Small intestine (tissue), 7 donors: ENCODE results near the gene CIB4. TPM values are rescaled to one million over a fixed set of nuclear protein-coding genes. Genes with fewer than 3 reads are reported as not detected.

Experiments used
- DNase-seq, 2 donors: peaks; one replicate each; pipeline versions ENCODE4 v3.0.0 to v3.0.0-alpha.2; 2013
- FAIRE-seq: peaks from 2 replicates; lab custom pipeline; 2012; peaks lifted over from hg19 to GRCh38; lab: Jason Lieb, UNC
- H3K27ac ChIP-seq, 3 donors: one replicate each; pipeline ENCODE4 v1.5.1; 2013; ENCODE audit warnings: low read length in 2 of 3, mild to moderate bottlenecking in 2 of 3, control low read depth in 1 of 3, inconsistent platforms in 1 of 3, low read depth in 1 of 3, moderate library complexity in 1 of 3
- H3K27me3 ChIP-seq, 3 donors: one replicate each; pipeline ENCODE4 v1.6.1; 2013; ENCODE audit warnings: low read length in 3 of 3, inconsistent platforms in 1 of 3; ENCODE audit not compliant: control insufficient read depth in 3 of 3, insufficient read depth in 3 of 3
- H3K36me3 ChIP-seq, 3 donors: one replicate each; pipeline ENCODE4 v1.6.1; 2013; ENCODE audit warnings: low read length in 3 of 3, inconsistent platforms in 1 of 3, low read depth in 1 of 3, mild to moderate bottlenecking in 1 of 3, moderate library complexity in 1 of 3; ENCODE audit not compliant: control insufficient read depth in 3 of 3, insufficient read depth in 2 of 3
- H3K4me1 ChIP-seq, 3 donors: one replicate each; pipeline ENCODE4 v1.6.1; 2013; ENCODE audit warnings: low read length in 2 of 3, inconsistent platforms in 1 of 3, low read depth in 1 of 3, mild to moderate bottlenecking in 1 of 3, moderate library complexity in 1 of 3; ENCODE audit not compliant: control insufficient read depth in 3 of 3, insufficient read depth in 2 of 3
- H3K4me3 ChIP-seq, 3 donors: one replicate each; pipeline ENCODE4 v1.5.1; 2013; ENCODE audit warnings: low read length in 3 of 3, control low read depth in 1 of 3, inconsistent platforms in 1 of 3, low read depth in 1 of 3, mild to moderate bottlenecking in 1 of 3, moderate library complexity in 1 of 3
- H3K9me3 ChIP-seq, 2 donors: one replicate each; pipeline ENCODE4 v1.6.1; 2013; ENCODE audit warnings: low read depth in 1 of 2, low read length in 1 of 2; ENCODE audit not compliant: control insufficient read depth in 2 of 2, insufficient read depth in 1 of 2
- WGBS, 3 donors: extraction: QIAGEN DNeasy Blood & Tissue Kit; methylation state at CpG; one replicate each; pipeline ENCODE4 v1.1.7; 2013; 5-methylcytosine and 5-hydroxymethylcytosine counted together
- polyA plus RNA-seq, 4 donors: library from polyadenylated mRNA; stranded (reverse) in 3 of 4; unstranded in 1 of 4; fragments of 200-250 nt in 3 of 4; fragments of 120-200 nt in 1 of 4; gene quantifications; one replicate each; pipeline versions ENCODE4 v1.2.1 to v1.2.3, GENCODE V29; 2013
- donor health status: healthy with polysubstance abuse.
- donor health status: control.
- donor health status: control.
- donor health status: Bipolar disorder and iron deficiency.
- donor health status: healthy.

CIB4 gene
- polyA plus RNA-seq, 4 donors = 0.15 TPM; not detected in 3

DNA sequence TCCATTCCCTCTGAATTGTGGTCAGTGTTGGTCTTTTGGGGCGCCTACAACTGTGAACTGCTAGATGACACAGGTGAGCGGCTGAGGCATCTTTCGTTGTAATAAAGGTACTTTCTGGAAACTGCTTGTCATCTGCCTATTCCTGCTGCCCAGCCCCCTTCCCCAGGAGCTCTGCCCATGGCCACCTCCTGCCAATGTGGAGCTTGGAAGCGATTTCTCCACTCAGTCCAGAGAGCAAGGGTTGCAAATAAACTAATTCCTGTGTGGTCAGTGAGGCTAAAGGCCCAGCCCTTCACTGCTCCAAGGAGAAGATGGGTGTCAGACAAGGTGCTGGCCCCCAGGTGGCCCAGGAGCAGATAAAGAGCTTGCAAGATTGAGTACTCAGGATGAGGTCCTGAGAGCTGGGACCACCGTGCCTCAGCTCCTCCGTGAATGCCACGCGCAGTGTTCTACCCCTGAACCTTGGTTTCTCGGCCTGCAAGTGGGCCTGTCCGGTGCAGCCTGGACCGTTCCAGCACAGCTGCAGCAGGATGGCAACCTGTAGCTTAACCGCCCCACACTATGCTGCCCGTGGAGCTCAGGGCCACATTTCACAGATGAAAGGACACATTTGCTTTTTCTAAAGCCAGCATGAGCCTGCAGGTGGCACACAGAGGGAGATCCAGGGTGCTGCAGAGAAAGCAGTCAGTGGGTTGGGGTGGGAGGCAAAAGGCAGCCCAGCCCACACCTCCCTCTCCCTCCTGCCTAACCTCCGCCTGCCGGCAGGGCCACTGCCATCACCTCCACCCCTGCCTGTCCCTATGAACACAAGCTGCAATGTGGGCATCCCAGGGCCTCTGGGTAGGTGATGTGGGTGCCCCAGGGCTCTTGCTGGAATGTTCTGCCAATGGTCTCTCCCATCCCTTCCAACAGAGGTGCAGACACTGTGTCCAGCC lies 84.6 kb downstream of the CIB4 start:
- FAIRE-seq (no peak), DNase-seq (no peak)
- H3K36me3 ChIP-seq = no peaks in the 10 kb centered on the region
- H3K9me3 ChIP-seq = no peaks in the 10 kb centered on the region
- H3K27ac ChIP-seq = no peak overlapping the region
- WGBS, 3 donors = 82 to 86% (median 82%) methylated on average over 14 to 15 of the region's 15 CpGs
- H3K4me3 ChIP-seq = no peak overlapping the region
- no peaks in the 10 kb centered on the region for H3K4me1 ChIP-seq
- peaks cover 7 to 57% (median 12%) of the 10 kb centered on the region in 3 donors for H3K27me3 ChIP-seq

DNA sequence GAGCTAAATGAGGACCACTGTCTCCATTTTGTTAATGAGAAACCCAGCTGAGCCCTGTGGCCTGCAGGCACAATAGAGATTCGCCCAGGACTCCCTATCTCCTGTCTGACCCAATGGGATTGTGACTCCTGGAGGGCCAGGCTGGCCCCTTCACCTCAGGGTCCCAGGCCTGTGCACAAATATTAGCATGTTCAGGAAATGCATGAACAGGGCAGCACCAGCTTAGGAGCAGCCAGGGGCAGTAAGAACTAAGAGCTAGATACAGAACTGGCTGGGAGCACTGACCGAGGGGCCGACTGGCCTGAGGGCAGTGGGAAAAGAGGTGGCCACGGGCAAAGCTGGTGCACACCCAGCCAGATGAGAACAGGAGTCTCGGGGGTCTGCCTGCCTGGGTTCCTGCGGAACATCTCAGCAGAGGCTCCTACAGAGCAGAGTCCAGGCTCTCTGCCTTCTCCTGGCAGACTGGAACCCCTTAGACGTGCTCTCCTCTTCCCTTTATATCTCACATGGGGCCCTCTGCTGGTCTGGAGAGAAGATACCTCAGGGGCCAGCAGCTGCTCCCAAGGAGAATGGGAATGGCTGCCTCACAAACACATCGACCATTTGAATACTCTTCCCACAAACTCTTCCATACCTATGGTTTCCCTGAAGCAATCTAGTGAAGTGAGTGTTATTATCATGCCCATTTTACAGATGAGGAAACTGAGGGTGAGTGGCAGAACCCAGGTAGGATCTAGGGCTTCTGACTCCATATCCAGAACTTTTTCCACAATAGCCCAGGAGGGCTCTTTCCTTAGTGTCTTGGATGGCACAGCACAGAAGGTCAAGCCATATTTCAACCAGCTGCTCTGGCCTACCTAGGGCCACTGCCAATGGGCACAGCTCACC lies 85.7 kb downstream of the CIB4 start:
- 66 to 77% (median 70%) methylated on average over 8 of the region's 8 CpGs for WGBS, 3 donors
- Histone ChIP-seq H3K4me1 (no peaks in the 10 kb centered on the region), H3K27ac (no peak overlapping the region), H3K36me3 (no peaks in the 10 kb centered on the region), H3K9me3 (no peaks in the 10 kb centered on the region), H3K27me3 (peaks cover 7 to 48% (median 7%) of the 10 kb centered on the region in 3 donors), H3K4me3 (no peak overlapping the region)
- peak in 1 of 2 donors; percentile 9 for DNase-seq
- FAIRE-seq = no peak

DNA sequence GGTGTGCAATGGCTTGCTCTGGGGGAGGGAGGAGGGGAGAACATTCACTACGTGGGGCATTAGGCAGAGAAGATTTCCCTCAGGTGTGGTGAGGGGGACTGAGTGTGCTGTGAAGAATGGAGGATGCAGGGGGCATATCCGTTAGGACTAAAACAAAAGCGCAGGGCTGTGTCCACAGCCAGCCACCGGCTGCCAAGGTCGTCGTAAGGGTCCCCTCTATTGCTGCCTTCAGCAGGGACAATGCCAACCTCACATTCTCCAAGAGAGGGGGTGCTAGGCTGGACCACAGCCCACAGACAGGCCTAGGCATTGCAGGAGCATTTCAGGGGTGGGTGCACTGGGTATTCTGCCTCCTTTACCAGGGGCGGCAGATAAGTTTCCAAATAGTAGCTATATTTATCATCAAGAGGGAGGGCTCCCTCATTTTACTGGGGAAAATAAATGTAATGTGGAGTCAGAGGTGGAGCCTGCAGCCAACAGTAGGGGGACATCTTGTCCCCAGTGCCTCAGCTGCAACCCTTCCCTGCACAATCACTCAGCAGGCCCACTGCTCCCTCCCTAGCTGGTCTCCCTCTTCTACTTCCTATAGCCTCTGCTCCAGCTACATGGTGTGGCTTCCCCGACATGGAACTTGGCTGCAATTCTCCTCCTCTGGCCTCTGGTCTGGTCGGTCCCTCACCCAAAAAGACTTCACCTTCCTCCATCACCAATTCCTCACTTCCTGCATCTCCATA lies 88.4 kb downstream of the CIB4 start:
- Histone ChIP-seq H3K4me1 (no peaks in the 10 kb centered on the region), H3K27me3 (peaks cover 0 to 31% (median 9%) of the 10 kb centered on the region in 3 donors), H3K36me3 (no peaks in the 10 kb centered on the region), H3K27ac (no peak overlapping the region), H3K9me3 (no peaks in the 10 kb centered on the region), H3K4me3 (no peak overlapping the region)
- DNase-seq (no peak), FAIRE-seq (no peak)
- 65 to 72% (median 66%) methylated on average over 9 of the region's 9 CpGs for WGBS, 3 donors

DNA sequence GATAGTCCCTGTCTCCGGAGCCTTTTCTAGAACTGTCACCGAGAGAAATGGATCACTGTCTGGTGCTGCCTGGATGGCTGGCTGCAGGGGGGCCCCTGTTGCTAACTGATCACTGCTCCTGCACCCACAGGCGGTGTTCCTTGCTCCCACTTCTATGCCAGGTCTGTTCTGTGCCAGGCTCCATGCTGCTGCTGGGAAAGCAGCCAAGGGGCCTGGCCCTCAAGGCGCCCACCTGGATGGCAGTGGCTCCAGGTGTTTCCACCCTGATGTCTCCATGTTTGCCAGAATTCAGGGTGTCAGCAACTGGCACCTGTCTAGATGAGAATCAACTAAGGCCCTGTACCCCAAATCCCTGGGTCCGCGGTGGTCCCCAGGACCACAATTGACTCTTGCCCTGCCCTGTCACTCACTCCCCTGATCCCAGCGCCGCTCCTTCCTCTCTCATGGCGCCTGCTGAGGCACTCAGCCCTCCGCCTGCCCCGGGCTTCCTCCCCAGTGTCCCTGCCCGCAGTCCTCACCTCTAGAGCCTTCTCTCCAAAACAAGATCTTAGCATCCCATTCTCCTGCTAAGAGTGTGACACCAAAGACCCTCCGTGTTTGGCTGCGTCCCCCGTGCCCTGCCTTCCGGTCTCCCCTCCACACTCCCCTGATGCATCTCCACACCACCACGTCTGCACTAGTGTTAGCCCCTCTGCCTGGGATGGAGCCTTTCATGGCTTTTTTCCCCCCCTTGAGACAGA lies 90.7 kb downstream of the CIB4 start:
- Histone ChIP-seq H3K4me1 (no peaks in the 10 kb centered on the region), H3K4me3 (no peak overlapping the region), H3K27ac (no peak overlapping the region), H3K36me3 (no peaks in the 10 kb centered on the region), H3K9me3 (no peaks in the 10 kb centered on the region), H3K27me3 (peaks cover 0 to 18% (median 5%) of the 10 kb centered on the region in 3 donors)
- 77 to 82% (median 78%) methylated on average over 17 of the region's 17 CpGs for WGBS, 3 donors
- DNase-seq (no peak), FAIRE-seq (no peak)

DNA sequence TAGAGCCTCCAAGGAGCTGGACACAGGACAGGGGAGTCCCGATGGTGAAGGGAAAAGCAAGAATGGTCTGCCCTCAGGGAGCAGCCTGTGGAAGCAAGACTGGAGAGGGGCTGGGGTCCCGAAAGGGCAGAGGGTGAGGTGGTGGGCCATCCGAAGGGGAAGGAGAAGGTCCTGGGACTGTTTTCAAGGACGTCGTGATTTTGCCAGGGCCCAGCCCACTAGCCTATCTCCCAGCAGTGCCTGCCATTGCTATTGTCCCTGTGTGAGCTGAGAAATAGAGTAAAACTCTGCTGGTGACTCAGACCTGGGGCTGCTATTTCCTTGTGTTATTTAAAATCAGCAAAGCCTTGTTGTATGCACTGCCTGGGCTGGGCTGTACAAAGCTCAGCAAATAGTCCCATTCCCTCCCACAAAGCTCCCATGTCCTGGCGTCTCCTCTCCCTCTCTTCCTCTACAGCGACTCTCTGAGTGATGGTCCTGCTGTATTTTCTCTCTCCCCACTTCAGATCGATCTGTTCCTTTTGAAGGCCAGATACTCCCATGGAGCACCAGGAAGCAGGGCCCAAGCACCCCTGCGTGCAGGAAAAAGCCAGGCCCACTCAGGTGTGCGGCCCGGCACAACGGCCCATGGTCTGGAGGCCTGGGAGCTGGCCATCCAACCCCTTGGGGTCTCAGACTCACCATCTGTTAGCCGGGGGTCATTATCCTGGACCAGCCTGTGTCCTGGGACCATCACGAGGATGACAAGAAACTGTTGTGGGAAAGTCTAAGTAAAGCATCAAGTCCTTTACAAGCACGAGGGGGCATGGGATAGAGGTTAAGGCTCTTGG lies 98.3 kb downstream of the CIB4 start:
- Histone ChIP-seq H3K4me1 (no peaks in the 10 kb centered on the region), H3K9me3 (no peaks in the 10 kb centered on the region), H3K36me3 (no peaks in the 10 kb centered on the region), H3K27me3 (peaks cover 0 to 14% (median 0%) of the 10 kb centered on the region in 3 donors), H3K4me3 (no peak overlapping the region), H3K27ac (no peak overlapping the region)
- 75 to 79% (median 76%) methylated on average over 15 of the region's 15 CpGs for WGBS, 3 donors
- no peak for DNase-seq
- no peak for FAIRE-seq

DNA sequence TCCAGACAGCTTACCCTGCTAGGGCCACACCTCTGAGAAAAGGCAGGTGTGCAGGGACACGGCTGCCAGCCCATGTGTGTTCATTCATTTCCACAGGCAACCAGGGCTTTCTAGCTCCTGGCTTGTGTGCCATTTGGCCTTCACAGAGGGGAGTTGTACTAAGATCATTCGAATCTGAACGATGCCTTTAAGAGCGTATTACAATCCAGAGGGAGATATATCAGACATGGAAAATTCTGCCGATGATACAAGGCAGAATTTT lies 99.0 kb downstream of the CIB4 start:
- Histone ChIP-seq H3K36me3 (no peaks in the 10 kb centered on the region), H3K4me1 (no peaks in the 10 kb centered on the region), H3K9me3 (no peaks in the 10 kb centered on the region), H3K4me3 (no peak overlapping the region), H3K27ac (no peak overlapping the region), H3K27me3 (peaks cover 0 to 14% (median 0%) of the 10 kb centered on the region in 3 donors)
- DNase-seq (no peak), FAIRE-seq (no peak)
- WGBS, 3 donors = 64 to 76% (median 72%) methylated on average over 5 of the region's 5 CpGs

DNA sequence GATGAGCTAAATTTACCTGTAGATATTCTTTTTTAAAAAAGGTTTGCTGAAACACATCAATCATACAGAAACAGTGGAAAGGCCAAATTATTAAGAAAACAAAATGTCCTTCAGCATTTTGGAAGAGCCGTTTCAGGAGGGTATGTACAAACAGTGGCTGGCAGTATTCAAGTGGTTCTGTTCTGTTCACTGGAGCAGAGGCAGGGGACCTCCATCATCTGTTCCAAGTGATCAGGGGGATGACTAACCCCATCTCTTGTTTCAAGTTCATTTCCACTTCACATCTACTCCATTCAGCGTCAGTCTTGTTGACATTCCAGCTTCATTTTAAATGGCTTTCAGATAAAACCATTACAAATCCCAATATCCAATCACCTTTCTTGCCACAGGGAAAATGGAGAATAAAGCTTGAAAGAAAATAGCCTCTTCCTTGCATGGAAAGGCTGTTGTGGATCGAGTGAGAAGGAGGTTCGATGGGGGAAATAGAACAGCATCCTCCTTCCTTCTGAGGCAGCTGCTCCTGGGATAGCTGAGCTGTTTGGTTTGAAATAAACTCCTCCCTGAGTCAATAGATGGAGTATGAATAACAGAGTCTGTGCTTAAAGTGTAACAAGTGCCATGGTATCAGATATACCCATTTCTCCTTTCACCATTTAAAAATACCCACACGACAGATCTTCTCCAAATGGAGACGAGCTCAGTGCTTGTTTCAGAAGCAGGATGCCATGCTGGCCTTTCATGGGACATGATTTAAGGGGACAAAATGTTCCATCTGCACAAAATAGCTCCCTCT lies 99.6 kb downstream of the CIB4 start:
- FAIRE-seq (no peak), DNase-seq (no peak)
- Histone ChIP-seq H3K4me3 (no peak overlapping the region), H3K9me3 (no peaks in the 10 kb centered on the region), H3K4me1 (no peaks in the 10 kb centered on the region), H3K27me3 (peaks cover 0 to 14% (median 0%) of the 10 kb centered on the region in 3 donors), H3K36me3 (no peaks in the 10 kb centered on the region), H3K27ac (no peak overlapping the region)
- WGBS, 3 donors = 36 to 57% (median 44%) methylated on average over 6 of the region's 6 CpGs
